PC-9 (cell line): ENCODE results near the gene CFAP70.

Experiments used
- CTCF ChIP-seq: fragments of 200-600 bp; sonication (generic); conservative IDR thresholded peaks from 2 replicates; pipeline ENCODE4 v1.6.1; 2017; ENCODE audit warnings: mixed run types, antibody characterized with exemption, mild to moderate bottlenecking, moderate library complexity
- EZH2 ChIP-seq: fragments of 200-600 bp; sonication (generic); IDR thresholded peaks from 2 replicates; pipeline ENCODE4 v1.8.0; 2017; ENCODE audit warnings: antibody characterized with exemption, low read depth

GRCh38 chr10:73229567-73229966 lies 129.1 kb downstream of the CFAP70 start:
- no peak for TF ChIP-seq CTCF
- no peak for TF ChIP-seq EZH2
